ENCODE measurements around the gene ARVCF.

GRCh38 chr22:19979712-19980493 lies 36.7 kb downstream of the ARVCF start:
- no peak for TF ChIP-seq CTCF (tag by site-specific recombination; IDR thresholded peaks at IDR 0.05)
- TF ChIP-seq ZFP37 (tag by site-specific recombination; IDR thresholded peaks at IDR 0.05) = no peak
- TF ChIP-seq FEZF1 (tag by site-specific recombination; IDR thresholded peaks at IDR 0.05) = no peak
- no peak for TF ChIP-seq ZNF623 (tag by site-specific recombination; IDR thresholded peaks at IDR 0.05)
- no peak for TF ChIP-seq REST (tag by site-specific recombination; IDR thresholded peaks at IDR 0.05)
- TF ChIP-seq PBX3 (CRISPR knock-in tag; IDR thresholded peaks at IDR 0.05) = no peak
